Skin epidermis (tissue), 12 donors: ENCODE measurements around the gene C17orf114.
A peak's percentile ranks its signal among the peaks of the same experiment; 100 is the strongest.

Experiments
- H3K27ac ChIP-seq, 21 experiments: fragments of 200-600 bp; sonication (generic) in 11 of 21; one replicate each; pipeline ENCODE4 v1.5.0; 2020; ENCODE audit warnings: mild to moderate bottlenecking in 3 of 21, inconsistent platforms in 2 of 21, moderate library complexity in 2 of 21
- H3K4me3 ChIP-seq, 7 experiments: fragments of 200-600 bp; sonication (generic) in 2 of 7; one replicate each; pipeline ENCODE4 v1.5.0; 2020; ENCODE audit warnings: inconsistent platforms in 2 of 7, mild to moderate bottlenecking in 2 of 7, moderate library complexity in 1 of 7

Gene C17orf114

DNA sequence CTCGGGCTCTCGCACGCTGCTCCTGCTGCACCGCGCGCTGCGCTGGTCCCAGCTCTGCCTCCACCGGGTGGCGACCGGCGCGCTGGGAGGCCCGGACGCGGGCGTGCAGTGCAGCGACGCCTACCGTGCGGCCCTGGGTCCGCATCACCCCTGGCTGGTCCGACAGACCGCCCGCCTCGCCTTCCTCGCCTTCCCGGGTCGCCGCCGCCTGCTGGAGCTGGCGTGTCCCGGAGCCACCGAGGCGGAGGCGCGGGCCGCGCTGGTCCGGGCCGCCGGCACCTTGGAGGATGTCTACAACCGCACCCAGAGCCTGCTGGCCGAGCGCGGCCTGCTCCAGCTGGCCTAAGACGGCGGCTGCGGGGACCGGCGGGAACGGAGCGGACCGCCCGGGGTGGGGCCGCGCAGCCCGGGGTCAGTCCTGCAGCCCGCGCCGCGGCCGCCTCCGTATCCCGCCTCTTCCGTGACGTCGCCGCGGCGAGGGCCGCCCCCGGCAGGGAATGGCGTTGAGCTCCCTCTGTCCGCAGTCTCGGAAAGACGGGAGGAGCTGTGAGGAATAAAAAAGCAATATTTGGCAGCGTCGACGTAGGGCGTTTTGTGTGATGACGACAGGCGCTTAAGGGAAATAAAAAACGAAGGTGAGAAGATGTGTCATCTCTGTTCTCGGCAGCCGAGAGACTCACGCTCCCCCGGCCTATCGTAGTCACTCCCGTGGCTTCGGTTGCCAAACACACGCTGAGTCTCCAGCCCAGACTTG lies 12.0 kb downstream of the C17orf114 start:
- Histone ChIP-seq H3K4me3 (peak overlapping the region; percentile 46 to 79 (median 58)), H3K27ac (peak overlapping the region; percentile 84 to 98 (median 95))

DNA sequence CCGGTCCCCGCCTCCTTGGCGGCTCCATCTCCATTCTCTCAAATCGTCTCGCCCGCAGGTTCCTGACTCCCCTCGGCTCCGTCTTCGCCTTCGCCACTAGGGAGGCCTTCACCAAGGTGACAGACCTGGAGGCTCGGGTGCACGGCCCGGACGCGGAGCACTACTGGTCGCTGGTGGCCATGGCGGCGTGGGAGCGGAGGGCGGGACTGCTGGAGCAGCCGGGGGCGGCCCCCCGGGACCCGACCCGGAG lies 12.5 kb downstream of the C17orf114 start:
- Histone ChIP-seq H3K4me3 (peak overlapping the region; percentile 46 to 79 (median 58)), H3K27ac (peak overlapping the region; percentile 49 to 98 (median 95))

DNA sequence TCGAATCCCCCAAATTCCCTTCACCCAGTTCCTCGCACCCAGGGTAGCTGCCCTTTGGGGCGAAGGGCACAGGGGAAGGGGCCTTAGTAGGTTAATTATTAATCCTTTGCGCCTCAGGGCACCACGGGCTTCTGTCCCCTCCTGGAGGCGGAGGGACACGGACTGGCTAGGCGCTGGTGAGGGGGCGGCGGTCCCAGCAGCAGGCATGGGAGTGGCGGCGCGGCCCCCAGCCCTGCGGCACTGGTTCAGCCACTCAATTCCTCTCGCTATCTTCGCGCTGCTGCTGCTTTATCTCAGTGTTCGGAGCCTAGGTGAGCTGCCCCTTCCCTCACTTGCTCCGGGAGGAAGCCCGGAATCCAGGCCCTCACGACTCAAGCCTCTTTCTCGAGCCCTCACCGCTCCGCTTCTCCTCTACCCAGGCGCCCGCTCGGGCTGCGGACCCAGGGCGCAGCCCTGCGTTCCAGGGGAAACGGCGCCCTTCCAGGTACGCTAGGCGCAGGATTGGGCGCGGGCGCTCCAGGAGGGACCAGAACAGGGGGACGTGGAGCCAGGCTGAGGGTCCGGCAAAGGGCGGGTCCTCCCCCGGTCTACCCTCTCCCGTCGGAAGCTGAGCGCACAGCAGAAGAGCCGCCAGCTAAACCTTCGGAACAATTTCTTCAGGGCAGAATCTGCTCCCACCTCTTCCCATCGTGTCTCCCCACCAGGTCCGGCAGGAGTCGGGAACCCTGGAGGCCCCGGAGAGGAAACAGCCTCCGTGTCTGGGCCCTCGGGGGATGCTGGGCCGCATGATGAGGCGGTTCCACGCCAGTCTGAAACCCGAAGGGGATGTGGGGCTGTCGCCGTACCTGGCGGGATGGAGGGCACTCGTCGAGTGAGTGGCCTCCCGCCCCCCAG lies 13.1 kb downstream of the C17orf114 start, which contains the start of gene GLTPD2:
GLTPD2 (plus strand) TSS at position 158 of the 894 bp plus-strand sequence; CDS start at position 206, 48 bp downstream.
- Histone ChIP-seq H3K27ac (peak within 1 kb of the TSS; percentile 49 to 98 (median 95)), H3K4me3 (peak within 1 kb of the TSS; percentile 46 to 79 (median 58))

DNA sequence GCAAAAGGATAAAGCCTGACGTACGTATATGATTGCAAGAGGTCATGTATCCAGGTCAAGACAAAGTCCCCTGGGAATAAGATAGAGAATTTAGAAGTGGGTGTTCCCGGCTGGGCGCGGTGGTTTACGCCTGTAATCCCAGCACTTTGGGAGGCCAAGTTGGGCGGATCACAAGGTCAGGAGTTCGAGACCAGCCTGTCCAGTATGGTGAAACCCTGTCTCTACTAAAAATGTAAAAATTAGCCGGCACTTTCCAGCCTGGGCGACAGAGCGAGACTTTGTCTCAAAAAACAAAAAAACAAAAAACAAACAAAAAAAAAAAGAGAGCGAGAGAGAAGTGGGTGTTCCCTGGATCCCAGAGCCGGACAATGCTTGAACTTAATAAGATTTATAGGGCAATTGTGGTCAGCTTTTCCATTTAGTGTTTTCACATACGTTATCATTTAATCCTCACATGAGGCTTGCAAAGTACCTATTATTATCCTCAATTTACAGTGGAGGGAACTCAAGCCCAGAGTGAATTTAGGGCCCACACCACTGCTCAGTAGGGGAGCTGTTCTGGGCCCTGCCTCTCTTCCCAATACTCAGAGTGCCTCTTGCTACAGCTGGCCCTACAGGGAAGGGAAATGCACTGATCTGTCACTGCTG lies 13.8 kb downstream of the C17orf114 start:
- H3K27ac ChIP-seq, result peak overlapping the region in 12 of 21 experiments; percentile 89 to 98 (median 96)

DNA sequence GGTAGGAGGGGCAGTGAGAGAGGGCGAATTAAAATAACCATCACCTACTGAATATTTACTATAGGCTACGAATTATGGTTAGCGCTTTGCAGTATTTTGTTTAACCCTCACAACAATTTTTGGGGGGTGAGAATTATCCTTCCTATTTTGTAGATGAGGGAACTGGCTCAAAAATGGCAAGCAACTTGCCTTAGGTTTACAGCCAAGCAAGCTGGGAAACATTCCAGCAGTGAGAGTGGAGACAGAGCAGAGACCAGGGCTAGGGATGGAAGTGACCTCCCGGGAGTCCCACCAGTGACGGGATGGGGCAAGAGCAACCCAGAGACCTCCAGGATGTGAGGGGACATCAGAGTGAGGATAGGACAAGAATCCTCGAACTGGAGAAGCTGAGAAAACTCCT lies 15.6 kb downstream of the C17orf114 start:
- peak overlapping the region in 1 of 7 experiments; percentile 8 for H3K4me3 ChIP-seq
- H3K27ac ChIP-seq, result no peak overlapping the region

More for the DNA sequence above, 13.8 kb downstream of the C17orf114 start:
- peak overlapping the region in 6 of 7 experiments; percentile 46 to 79 (median 64) for H3K4me3 ChIP-seq

DNA sequence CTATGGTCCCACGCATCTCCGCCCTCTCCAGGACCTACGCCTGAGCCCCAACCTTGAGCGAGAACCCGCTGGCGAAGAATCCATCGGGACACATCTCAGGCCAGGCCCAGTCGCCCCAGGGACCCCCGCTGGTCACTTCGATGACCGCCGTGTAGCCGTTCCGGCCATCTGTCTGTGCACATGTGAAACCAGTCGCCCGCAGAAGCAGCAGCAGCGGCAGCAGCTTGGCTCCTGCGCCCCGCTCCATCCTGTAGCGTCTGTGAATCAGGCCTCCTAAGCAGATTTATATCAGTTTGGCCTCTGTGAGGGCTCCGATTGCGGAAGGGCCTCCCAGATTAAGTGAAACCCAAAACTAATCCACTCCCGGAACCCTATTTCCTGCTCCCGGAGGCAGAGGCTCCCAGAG lies 16.0 kb downstream of the C17orf114 start, which contains the start of gene VMO1:
VMO1 (minus strand) TSS at position 259 of the 406 bp plus-strand sequence; CDS start at position 247, 12 bp downstream.
- Histone ChIP-seq H3K27ac (peak within 1 kb of the TSS in 2 of 21 experiments; percentile 25 to 26), H3K4me3 (peak within 1 kb of the TSS in 1 of 7 experiments; percentile 15)

DNA sequence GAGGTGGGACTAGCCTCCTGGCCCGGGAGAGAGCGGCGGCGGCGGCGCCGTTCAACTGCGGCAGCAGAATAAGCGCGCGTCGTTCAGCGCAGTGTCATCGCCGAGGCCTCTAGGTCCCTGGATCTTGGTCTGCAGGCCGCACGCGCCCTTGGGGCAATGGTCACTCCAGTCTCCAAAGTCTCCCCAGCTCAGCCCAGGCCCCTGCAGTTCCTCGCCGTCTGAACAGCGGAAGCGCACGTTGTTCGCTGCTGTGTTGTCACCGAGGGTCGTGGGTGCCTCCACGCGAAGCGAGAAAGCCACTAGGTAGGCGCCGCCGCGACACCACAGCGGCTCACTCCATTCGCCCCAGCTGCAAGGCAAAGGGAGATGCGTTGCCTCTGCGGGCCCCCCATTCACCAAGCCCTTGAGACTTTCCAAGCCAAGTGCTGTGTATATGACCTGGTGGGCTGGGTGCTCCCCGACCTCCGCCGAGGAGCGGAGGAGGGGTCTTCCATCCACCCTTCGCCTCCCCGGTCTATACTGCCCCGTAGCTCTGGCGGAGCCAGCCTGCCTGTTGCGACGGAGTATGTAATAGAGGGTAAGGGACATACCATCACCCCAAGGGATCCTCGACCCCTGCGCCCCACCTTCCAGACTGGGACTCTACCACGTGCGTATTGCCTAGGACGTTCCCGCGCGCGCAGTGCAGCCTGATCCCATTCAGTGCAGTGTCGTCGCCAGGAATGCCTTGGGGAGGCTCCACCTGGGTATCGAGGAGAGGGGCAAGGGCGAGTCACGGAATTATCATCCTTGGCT lies 16.6 kb downstream of the C17orf114 start:
- H3K27ac ChIP-seq, result peak overlapping the region in 1 of 21 experiments; percentile 26
- H3K4me3 ChIP-seq, result peak overlapping the region in 1 of 7 experiments; percentile 8

DNA sequence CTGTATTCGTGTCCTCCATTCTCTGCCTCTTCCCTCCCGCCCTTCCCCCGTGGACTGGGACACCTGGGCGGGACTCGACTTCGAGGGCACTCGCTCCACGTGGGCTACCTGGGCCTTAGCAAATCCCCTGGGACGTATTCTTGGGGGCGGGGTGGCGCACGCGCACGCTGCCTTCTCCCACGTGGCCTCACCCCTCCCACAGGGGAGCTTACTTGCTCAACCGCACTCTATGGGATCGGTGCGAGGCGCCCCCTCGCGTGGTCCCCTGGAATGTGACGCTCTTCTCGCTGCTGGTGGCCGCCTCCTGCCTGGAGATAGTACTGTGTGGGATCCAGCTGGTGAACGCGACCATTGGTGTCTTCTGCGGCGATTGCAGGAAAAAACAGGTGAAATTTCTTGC lies 19.5 kb downstream of the C17orf114 start:
- no peak overlapping the region for H3K4me3 ChIP-seq
- H3K27ac ChIP-seq, result no peak overlapping the region

DNA sequence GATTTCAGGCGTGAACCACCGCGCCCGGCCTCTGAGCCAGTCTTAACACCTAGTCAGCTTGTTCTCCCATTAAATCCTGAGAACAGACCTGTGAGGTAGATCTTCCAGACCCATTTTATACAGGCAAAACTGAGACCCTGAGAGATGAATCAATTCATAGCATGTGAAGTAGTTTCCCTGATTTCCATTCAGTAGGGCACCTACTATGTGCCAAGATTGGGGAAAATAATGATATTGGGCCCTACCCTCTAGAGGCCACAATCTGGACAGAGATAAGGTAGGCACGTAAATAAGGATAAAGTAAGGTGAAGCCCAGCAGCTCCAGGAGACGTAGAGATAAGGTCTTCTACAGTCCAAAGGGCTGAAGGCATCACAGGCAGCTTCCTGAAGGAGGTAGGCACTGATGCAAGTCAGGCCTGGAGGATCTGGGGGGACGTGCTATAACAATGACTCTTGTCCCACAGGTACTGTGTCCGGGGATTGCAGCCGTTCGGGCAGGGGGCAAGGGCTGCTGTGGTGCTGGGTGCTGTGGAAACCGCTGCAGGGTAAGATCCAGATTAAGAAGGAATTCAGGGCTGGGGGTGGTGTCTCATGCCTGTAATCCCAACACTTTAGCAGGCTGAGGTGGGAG lies 21.7 kb downstream of the C17orf114 start:
- Histone ChIP-seq H3K27ac (no peak overlapping the region), H3K4me3 (no peak overlapping the region)

DNA sequence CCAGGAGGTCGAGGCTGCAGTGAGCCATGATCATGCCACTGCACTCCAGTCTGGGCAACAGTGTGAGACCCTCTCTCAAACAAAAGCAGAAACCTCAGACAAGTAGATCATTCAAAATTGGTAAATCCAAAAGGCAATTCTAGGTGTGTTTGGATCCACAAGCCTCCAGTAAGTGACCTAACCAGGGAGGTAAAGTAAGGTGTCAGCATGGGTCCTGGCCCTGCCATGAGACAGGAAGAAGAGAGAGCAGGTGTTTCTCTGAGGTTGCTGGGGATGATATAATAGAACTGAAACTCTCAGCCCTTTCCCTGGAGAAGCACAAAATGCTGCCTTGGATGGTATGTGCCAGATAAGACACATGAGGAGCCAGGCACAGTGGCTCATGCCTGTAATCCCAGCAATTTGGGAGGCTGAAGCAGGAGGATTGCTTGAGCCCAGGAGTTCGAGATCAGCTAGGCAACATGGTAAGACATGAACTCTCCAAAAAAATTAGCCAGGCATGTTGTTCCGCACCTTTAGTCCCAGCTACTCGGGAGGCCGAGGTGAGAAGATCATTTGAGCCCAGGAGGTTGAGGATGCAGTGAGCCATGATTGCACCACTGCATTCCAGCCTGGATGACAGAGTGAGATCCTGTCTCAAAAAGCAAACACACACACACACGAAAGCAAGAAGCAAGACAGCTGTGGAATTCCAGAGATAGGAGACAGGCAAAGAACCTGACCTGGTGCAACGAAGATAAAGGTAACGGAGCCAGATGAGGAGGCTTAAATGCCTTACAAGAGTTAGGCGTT lies 24.0 kb downstream of the C17orf114 start:
- Histone ChIP-seq H3K27ac (no peak overlapping the region), H3K4me3 (no peak overlapping the region)

DNA sequence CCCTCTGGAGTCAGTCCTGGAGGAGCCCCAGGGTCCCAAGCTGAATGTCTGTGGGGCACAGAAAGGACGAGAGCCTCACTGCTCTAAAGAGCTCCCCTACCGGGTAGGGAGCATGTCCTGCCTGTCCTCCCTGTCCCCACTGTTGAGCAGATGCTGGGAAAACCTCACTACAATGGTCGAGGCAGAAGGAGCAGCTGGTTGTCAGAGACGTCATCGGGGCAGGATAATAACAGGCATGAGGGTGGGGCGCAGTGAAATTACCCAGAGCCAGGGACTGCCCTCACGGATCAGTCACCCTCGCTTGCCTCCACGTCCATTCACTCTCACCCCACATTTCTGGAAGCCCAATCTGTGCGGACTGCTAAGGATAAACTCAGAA lies 29.9 kb downstream of the C17orf114 start:
- H3K4me3 ChIP-seq, result no peak overlapping the region
- no peak overlapping the region for H3K27ac ChIP-seq

DNA sequence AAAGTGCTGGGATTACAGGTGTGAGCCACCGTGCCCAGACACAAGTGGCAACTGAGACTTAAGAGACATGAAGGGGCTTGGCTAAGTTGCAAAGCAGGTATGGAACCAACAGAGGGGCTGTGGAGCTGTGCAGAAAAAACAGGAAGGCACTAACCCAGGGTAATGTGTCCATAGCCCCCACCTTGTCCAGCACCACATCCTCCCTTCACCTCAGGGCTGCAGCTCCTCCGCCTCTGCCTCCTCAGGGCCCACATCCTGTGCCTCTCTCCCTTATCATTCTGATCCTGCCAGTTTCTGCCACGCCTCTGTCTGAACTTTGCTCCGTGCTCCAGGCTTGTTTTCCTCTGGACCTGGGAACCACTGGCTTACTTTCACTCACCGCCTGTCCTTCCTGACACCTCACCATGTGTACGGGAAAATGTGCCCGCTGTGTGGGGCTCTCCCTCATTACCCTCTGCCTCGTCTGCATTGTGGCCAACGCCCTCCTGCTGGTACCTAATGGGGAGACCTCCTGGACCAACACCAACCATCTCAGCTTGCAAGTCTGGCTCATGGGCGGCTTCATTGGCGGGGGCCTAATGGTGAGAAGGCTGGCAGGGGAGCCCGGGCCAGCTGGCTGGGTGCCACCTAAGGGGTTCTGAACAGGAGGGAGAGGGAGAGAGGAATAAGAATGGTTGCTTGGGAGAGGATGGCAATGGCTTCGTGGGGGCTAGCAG lies 30.5 kb downstream of the C17orf114 start, which contains the start of gene TM4SF5:
TM4SF5 (plus strand) TSS at position 368 of the 716 bp plus-strand sequence; CDS start at position 405, 37 bp downstream.
- Histone ChIP-seq H3K27ac (no peak within 1 kb of the TSS), H3K4me3 (no peak within 1 kb of the TSS)

DNA sequence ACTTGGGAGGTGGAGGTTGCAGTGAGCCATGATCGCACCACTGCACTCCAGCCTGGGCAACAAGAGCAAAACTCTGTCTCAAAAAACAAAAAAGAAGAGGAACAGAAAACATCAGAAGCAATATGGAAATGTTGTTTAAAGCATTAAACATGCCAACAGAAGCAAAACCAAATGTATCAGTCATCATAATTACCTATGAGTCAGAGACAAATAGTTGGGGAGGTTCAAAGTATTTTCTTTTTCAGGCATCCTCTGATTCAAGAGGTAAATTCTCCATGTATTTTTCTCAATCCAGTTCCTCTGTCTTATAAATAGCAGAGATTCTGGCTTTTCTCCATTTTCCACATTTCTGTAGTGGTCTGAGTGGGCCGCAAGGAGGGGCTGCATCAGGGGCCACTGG lies 32.5 kb downstream of the C17orf114 start:
- H3K27ac ChIP-seq, result peak overlapping the region in 2 of 21 experiments; percentile 22 to 26
- no peak overlapping the region for H3K4me3 ChIP-seq

DNA sequence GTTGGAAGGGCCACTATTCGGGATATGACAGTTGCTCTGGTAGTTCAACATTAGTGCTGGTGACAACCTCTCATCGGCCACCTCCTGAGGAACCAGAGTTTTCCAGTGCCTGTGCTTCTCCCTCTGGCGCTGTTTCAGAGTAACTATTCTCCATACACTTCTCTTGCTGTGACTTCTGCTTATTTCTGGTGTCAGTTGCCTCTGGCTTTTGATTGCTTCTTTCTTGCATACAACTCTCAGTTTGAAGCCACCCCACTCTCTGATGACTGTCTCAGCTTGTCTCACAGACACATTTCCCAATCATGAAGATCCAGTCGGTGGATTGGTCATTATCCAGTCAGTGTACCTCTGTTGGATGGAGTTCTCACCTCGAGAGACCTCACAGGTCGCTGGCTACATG lies 33.8 kb downstream of the C17orf114 start:
- H3K27ac ChIP-seq, result peak overlapping the region in 1 of 21 experiments; percentile 15

DNA sequence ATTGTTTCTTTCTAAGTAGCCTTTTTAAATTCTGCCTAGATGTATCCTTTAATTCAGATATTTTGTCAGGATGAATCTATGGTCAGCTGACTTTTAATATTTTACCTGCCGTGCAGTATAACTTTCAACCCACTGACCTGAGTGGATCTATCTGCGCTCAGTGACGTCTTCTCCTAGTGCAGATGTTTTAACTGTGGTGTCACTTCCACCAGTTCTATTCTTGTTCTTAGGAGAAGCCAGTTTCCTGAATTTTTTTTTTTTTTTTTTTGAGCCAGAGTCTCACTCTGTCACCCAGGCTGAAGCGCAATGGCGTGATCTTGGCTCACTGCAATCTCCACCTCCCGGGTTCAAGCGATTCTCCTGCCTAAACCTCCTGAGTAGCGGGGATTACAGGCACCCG lies 35.4 kb downstream of the C17orf114 start:
- H3K27ac ChIP-seq, result peak overlapping the region in 5 of 21 experiments; percentile 10 to 72 (median 26)

More for the DNA sequence above, 33.8 kb downstream of the C17orf114 start:
- no peak overlapping the region for H3K4me3 ChIP-seq

DNA sequence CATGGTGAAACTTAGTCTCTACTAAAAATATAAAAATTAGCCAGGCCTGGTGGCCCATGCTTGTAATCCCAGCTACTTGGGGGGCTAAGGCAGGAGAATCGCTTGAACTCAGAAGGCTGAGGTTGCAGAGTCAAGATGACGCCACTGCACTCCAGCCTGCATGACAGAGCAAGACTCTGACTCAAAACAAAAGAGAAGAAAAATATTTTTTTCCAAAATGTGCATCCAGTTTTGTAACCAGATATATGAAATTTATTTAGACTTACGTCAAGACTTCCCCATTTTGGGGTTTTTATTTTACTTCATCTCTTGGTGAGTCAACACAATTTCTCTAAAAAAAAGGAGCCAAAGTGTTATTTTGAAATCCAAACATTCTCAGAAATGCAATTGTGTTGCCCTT lies 35.9 kb downstream of the C17orf114 start:
- Histone ChIP-seq H3K27ac (peak overlapping the region in 10 of 21 experiments; percentile 8 to 72 (median 50)), H3K4me3 (no peak overlapping the region)

More for the DNA sequence above, 35.4 kb downstream of the C17orf114 start:
- H3K4me3 ChIP-seq, result no peak overlapping the region

DNA sequence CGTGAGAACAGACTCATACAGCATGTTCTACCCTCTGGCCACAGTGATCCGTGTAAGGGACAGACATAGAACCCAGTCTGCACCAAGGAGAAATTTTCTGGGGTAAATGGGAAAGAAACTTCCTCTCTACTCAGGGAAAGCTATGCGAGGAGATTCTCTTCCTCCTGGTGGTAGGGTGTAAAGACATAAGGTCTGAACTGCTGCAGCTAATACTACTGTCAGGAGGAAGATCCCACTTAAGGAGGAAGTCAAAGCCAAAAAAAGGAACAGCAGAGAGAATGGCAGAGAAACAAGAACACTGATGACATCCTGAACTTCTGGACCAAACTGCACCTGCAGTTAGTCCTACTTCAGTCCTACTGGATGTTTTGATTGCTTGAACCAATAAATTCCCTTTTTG lies 37.5 kb downstream of the C17orf114 start:
- H3K27ac ChIP-seq, result peak overlapping the region in 4 of 21 experiments; percentile 14 to 58 (median 49)
- no peak overlapping the region for H3K4me3 ChIP-seq
